ENCODE results near the gene PSMC4. TPM values are rescaled to one million over a fixed set of nuclear protein-coding genes. Genes with fewer than 3 reads are reported as not detected.

PSMC4 gene
- total RNA-seq, 4 donors from 2014 or later: 74.4 to 97.9 (median 90.0) TPM

DNA sequence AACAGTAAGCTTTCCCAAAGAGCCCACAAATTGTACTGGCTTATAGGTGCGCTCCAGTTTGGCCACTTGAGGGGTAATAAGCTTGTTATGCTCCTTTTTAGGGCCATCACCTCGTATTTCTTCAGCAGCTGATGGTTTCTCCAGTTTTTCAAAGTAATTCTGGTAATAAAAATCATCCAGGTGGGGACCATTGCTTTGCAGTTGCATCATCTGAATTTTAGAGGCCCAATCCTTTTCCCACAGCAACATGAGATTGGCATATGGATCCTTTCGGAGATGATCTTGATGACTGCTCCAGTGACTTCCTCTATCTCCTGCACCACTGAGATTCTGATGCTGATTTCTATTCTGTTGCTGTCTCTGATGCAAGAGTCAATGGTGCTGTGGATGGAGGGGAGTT, 53.0 kb downstream of the PSMC4 start:
- no peak overlapping the region for H3K27ac ChIP-seq
- H3K27me3 ChIP-seq: no peaks in the 10 kb centered on the region
- H3K4me1 ChIP-seq: no peaks in the 10 kb centered on the region
- no peak overlapping the region for H3K4me3 ChIP-seq
- no peak for DNase-seq
- H3K9me3 ChIP-seq: peaks cover 0 to 70% (median 12%) of the 10 kb centered on the region in 4 donors
- TF ChIP-seq, protein P1, sequence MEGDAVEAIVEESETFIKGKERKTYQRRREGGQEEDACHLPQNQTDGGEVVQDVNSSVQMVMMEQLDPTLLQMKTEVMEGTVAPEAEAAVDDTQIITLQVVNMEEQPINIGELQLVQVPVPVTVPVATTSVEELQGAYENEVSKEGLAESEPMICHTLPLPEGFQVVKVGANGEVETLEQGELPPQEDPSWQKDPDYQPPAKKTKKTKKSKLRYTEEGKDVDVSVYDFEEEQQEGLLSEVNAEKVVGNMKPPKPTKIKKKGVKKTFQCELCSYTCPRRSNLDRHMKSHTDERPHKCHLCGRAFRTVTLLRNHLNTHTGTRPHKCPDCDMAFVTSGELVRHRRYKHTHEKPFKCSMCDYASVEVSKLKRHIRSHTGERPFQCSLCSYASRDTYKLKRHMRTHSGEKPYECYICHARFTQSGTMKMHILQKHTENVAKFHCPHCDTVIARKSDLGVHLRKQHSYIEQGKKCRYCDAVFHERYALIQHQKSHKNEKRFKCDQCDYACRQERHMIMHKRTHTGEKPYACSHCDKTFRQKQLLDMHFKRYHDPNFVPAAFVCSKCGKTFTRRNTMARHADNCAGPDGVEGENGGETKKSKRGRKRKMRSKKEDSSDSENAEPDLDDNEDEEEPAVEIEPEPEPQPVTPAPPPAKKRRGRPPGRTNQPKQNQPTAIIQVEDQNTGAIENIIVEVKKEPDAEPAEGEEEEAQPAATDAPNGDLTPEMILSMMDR (IDR thresholded peaks at IDR 0.05): no peak
- no peak for TF ChIP-seq POLR2A (IDR thresholded peaks at IDR 0.05)
- no peaks in the 10 kb centered on the region for H3K36me3 ChIP-seq

DNA sequence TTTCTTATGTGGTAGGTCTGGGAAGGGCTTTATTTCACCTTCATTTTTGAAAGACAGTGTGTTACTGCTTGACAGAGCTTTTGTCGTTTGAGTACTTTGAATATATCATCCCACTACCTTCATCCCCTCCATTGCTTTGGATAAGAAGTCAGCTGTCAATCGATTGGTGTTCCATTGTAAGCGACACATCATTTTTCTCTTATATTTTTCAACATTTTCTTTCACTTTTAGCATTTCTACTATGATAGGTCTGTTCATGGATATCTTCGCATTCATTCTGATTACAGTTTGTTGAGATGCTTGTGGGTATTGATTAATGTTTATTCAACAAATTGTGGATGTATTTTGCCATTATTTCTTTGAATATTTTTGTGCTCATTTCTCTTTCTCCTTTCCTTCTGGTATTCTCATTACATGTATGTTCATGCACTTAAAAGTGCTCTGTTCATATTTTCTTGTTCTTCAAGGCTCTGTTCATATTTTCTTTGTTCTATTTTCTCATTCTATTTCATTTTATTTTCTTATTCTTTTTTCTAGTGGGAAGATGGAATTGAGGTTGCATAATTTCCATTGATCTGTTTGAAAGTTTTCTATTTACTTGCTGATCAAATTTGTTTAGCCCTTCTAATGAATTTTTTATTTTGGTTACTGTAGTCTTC, 55.1 kb downstream of the PSMC4 start:
- Histone ChIP-seq H3K4me1 (no peaks in the 10 kb centered on the region), H3K9me3 (peaks cover 0 to 86% (median 12%) of the 10 kb centered on the region in 4 donors), H3K27ac (no peak overlapping the region), H3K4me3 (no peak overlapping the region), H3K36me3 (no peaks in the 10 kb centered on the region), H3K27me3 (no peaks in the 10 kb centered on the region)
- no peak for DNase-seq
- TF ChIP-seq, protein P1 (IDR thresholded peaks at IDR 0.05): no peak
- no peak for TF ChIP-seq POLR2A (IDR thresholded peaks at IDR 0.05)

DNA sequence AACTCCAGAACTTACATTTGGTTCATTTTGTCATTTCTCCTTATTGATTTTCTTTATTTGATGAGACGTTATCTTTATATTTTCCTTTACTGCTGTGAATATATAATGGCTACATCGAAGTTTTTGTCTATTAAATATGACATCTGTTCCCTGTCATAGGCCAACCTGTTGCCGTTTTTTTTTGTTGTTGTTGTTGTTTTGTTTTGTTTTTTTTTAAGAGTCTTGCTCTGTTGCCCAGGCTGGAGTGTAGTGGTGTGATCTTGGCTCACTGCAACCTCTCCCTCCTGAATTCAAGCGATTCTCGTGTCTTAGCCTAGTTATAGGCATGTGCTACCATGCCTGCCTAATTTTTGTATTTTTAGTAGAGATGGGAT, 55.6 kb downstream of the PSMC4 start:
- no peak for TF ChIP-seq POLR2A (IDR thresholded peaks at IDR 0.05)
- TF ChIP-seq, protein P1 (IDR thresholded peaks at IDR 0.05): no peak
- H3K36me3 ChIP-seq: no peaks in the 10 kb centered on the region
- no peaks in the 10 kb centered on the region for H3K4me1 ChIP-seq
- no peak overlapping the region for H3K27ac ChIP-seq
- no peak overlapping the region for H3K4me3 ChIP-seq
- no peak for DNase-seq
- H3K27me3 ChIP-seq: no peaks in the 10 kb centered on the region
- H3K9me3 ChIP-seq: peaks cover 0 to 88% (median 12%) of the 10 kb centered on the region in 4 donors

Other genes starting within 250 kb of the PSMC4 start
- gene CLC, start 233.1 kb upstream of the PSMC4 start, total RNA-seq: not detected
- not detected for gene LEUTX, start 192.3 kb upstream of the PSMC4 start, total RNA-seq
- 10 to 100 TPM in 3 of 4 donors, 1 to 10 TPM in 1; 8.3 to 38.7 (median 17.3) TPM for gene DYRK1B, start 137.0 kb upstream of the PSMC4 start, total RNA-seq
- 100 to 1,000 TPM in 3 of 4 donors, 10 to 100 TPM in 1; 42.4 to 206 (median 103) TPM for gene FBL, start 124.8 kb upstream of the PSMC4 start, total RNA-seq
- 1,000 to 10,000 TPM in 3 of 4 donors, 100 to 1,000 TPM in 1; 563 to 4,025 (median 1,224) TPM for gene FCGBP, start 36.5 kb upstream of the PSMC4 start, total RNA-seq
- gene ZNF546, start 25.9 kb downstream of the PSMC4 start, total RNA-seq: 1 to 10 TPM; 3.0 to 5.5 (median 4.8) TPM
- 10 to 100 TPM; 14.5 to 51.2 (median 28.2) TPM for gene ZNF780B, start 85.1 kb downstream of the PSMC4 start, total RNA-seq
- gene ZNF780A, start 119.8 kb downstream of the PSMC4 start, total RNA-seq: 10 to 100 TPM in 3 of 4 donors, 1 to 10 TPM in 1; 8.8 to 21.9 (median 15.5) TPM
- 10 to 100 TPM in 3 of 4 donors, 1 to 10 TPM in 1; 8.1 to 64.4 (median 16.2) TPM for gene MAP3K10, start 220.3 kb downstream of the PSMC4 start, total RNA-seq
- not detected for gene TTC9B, start 247.2 kb downstream of the PSMC4 start, total RNA-seq